ENCODE data around the gene THSD1. TPM values are rescaled to one million over a fixed set of nuclear protein-coding genes. Genes with fewer than 3 reads are reported as not detected.
"Not testable (repeated sequence)": the region's sequence is repeated elsewhere in the genome, so short reads cannot be mapped to it uniquely, and the experiment has no call there.

The THSD1 gene
- total RNA-seq, 1 experiment from 2014 or later: 0.39 TPM

DNA sequence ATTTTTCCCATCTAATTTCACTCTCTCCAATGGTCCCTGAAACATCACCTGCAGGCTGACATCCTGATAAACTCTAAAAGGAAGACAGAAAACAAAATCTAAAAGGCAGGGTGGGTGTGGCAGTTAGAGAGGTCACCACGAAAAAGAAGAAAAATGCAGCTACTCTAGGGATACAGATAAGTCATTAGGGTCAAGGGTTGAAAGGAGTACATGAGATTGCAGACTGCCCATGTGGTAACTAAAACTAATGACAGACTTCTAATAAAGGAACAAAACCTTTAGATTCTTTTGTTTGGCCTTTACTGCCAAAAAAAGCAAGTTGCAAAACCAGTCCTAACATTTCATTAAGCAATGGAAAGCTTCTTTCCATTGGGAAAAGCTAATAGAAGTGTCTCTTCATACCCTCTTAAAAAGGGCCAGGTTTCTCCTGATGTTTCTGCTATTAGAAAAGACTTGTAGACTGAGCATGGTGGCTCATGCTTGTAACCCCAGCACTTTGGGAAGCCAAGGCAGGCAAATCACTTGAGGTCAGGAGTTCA lies 31.0 kb downstream of the THSD1 start (continued):
- TF ChIP-seq PRDM15 (CRISPR knock-in tag; IDR thresholded peaks at IDR 0.05) (no peak), ATF3 (CRISPR knock-in tag; conservative IDR thresholded peaks at IDR 0.05) (no peak)
- TF ChIP-seq, protein P1, sequence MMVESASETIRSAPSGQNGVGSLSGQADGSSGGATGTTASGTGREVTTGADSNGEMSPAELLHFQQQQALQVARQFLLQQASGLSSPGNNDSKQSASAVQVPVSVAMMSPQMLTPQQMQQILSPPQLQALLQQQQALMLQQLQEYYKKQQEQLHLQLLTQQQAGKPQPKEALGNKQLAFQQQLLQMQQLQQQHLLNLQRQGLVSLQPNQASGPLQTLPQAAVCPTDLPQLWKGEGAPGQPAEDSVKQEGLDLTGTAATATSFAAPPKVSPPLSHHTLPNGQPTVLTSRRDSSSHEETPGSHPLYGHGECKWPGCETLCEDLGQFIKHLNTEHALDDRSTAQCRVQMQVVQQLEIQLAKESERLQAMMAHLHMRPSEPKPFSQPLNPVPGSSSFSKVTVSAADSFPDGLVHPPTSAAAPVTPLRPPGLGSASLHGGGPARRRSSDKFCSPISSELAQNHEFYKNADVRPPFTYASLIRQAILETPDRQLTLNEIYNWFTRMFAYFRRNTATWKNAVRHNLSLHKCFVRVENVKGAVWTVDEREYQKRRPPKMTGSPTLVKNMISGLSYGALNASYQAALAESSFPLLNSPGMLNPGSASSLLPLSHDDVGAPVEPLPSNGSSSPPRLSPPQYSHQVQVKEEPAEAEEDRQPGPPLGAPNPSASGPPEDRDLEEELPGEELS (CRISPR knock-in tag; IDR thresholded peaks at IDR 0.05): no peak

- no peak for ATAC-seq
- H3K27me3 Mint-ChIP-seq (ENCODE audit: low read depth): no peaks in the 10 kb centered on the region
- H3K4me1 Mint-ChIP-seq: peaks cover 5% of the 10 kb centered on the region
- DNase-seq (ENCODE audit: low spot score): no peak
- no peak overlapping the region for H3K4me3 Mint-ChIP-seq
- no peak for TF ChIP-seq ATF1 (CRISPR knock-in tag; IDR thresholded peaks at IDR 0.05)
- TF ChIP-seq AR (CRISPR knock-in tag; IDR thresholded peaks at IDR 0.05): no peak
- no peak for TF ChIP-seq RORB (CRISPR knock-in tag; IDR thresholded peaks at IDR 0.05)
- TF ChIP-seq NFE2L1 (CRISPR knock-in tag; IDR thresholded peaks at IDR 0.05): no peak
- TF ChIP-seq ZNF317 (CRISPR knock-in tag; IDR thresholded peaks at IDR 0.05; ENCODE audit: borderline replicate concordance, low read depth): no peak
- no peak for TF ChIP-seq NFATC4 (CRISPR knock-in tag; IDR thresholded peaks at IDR 0.05)
- no peak for TF ChIP-seq HMGA2 (CRISPR knock-in tag; IDR thresholded peaks at IDR 0.05)
- TF ChIP-seq USF2 (CRISPR knock-in tag; IDR thresholded peaks at IDR 0.05): no peak
- no peak for TF ChIP-seq ZNF425 (CRISPR knock-in tag; conservative IDR thresholded peaks at IDR 0.05)
- no peak for TF ChIP-seq MLX (CRISPR knock-in tag; IDR thresholded peaks at IDR 0.05)
- TF ChIP-seq, protein P2, sequence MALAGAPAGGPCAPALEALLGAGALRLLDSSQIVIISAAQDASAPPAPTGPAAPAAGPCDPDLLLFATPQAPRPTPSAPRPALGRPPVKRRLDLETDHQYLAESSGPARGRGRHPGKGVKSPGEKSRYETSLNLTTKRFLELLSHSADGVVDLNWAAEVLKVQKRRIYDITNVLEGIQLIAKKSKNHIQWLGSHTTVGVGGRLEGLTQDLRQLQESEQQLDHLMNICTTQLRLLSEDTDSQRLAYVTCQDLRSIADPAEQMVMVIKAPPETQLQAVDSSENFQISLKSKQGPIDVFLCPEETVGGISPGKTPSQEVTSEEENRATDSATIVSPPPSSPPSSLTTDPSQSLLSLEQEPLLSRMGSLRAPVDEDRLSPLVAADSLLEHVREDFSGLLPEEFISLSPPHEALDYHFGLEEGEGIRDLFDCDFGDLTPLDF (CRISPR knock-in tag; IDR thresholded peaks at IDR 0.05): no peak
- no peak for TF ChIP-seq TP53 (CRISPR knock-in tag; IDR thresholded peaks at IDR 0.05)
- TF ChIP-seq FOXP1 (CRISPR knock-in tag; IDR thresholded peaks at IDR 0.05; ENCODE audit: borderline replicate concordance): no peak
- no peak for TF ChIP-seq ESRRA (CRISPR knock-in tag; IDR thresholded peaks at IDR 0.05; ENCODE audit: borderline replicate concordance)
- no peak for TF ChIP-seq CREB1 (CRISPR knock-in tag; IDR thresholded peaks at IDR 0.05)
- no peak for TF ChIP-seq OVOL2 (CRISPR knock-in tag; IDR thresholded peaks at IDR 0.05; ENCODE audit: borderline replicate concordance)
- no peak for TF ChIP-seq PRRX2 (CRISPR knock-in tag; IDR thresholded peaks at IDR 0.05)
- no peak for TF ChIP-seq MXD4 (CRISPR knock-in tag; IDR thresholded peaks at IDR 0.05; ENCODE audit: borderline replicate concordance)
- no peaks in the 10 kb centered on the region for H3K9me3 Mint-ChIP-seq
- ChIA-PET POLR2A (no interaction called here), CTCF (interaction anchor here (2.0 kb wide), 1 partner anchor 76 kb away, joined by 5 read pairs; no protein-coding TSS in a partner anchor)
- no peak overlapping the region for H3K27ac Mint-ChIP-seq
- H3K36me3 Mint-ChIP-seq: no peaks in the 10 kb centered on the region
Observed at GRCh38 chr13:52374389-52374788, 31.6 kb downstream of the THSD1 start.

DNA sequence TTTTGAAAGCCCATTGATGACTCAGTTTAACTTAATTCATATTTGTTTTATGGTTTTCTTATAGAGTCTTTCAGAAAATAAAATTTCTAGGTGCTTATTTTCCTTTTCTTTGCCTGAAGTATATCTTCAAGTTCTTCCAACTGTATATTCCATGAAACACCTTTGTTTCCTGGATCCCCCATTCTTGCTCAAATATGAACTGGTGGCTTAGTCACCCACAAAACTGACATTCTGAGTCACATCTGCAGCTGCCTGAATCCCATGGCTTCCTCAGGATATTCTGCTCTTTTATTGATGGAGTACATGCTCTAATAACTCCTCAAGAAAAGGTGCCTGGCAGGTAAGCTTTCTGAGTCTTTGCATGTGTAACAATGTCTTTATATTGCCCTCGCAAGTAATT lies 32.7 kb downstream of the THSD1 start:
- H3K27ac Mint-ChIP-seq; H3K4me1 Mint-ChIP-seq; DNase-seq (ENCODE audit: low spot score); ATAC-seq; H3K36me3 Mint-ChIP-seq; POLR2A ChIA-PET; H3K4me3 Mint-ChIP-seq; H3K9me3 Mint-ChIP-seq; H3K27me3 Mint-ChIP-seq (ENCODE audit: low read depth): not testable (repeated sequence)
- CTCF ChIA-PET: interaction anchor here (0.6 to 2.0 kb wide), 2 partner anchors 78 to 381 kb away, joined by 5 read pairs; no protein-coding TSS in a partner anchor
